Endothelial cell of umbilical vein (primary cell): Measurements from ENCODE around the gene PLIN5.

Experiments used
- CTCF ChIP-seq, 2 donors: IDR thresholded peaks; 1 replicate in 1 of 2; 2 replicates in 1 of 2; pipeline ENCODE4 v1.5.1; 2011; ENCODE audit warnings: low read length in 2 of 2, mild to moderate bottlenecking in 2 of 2, moderate library complexity in 2 of 2, control low read depth in 1 of 2, inconsistent platforms in 1 of 2, low read depth in 1 of 2; ENCODE audit not compliant: insufficient read depth in 1 of 2; ENCODE audit errors: extremely low read depth in 1 of 2
- FOS ChIP-seq: IDR thresholded peaks from 2 replicates; pipeline ENCODE4 v1.6.1; 2011; ENCODE audit warnings: mild to moderate bottlenecking, low read length, moderate library complexity, borderline replicate concordance; ENCODE audit not compliant: insufficient read depth
- JUN ChIP-seq: IDR thresholded peaks from 2 replicates; pipeline ENCODE4 v1.6.1; 2011; ENCODE audit warnings: borderline replicate concordance, low read depth; ENCODE audit not compliant: insufficient read length, insufficient read depth
- POLR2AphosphoS5 ChIP-seq: IDR thresholded peaks from 2 replicates; pipeline ENCODE4 v1.6.1; 2012; ENCODE audit warnings: low read depth, mild to moderate bottlenecking, control low read depth, low read length, moderate library complexity; ENCODE audit not compliant: insufficient read depth

GRCh38 chr19:4523306-4524110 lies 11.5 kb downstream of the PLIN5 start:
- TF ChIP-seq POLR2AphosphoS5 (no peak), CTCF (IDR thresholded peaks at IDR 0.05; ENCODE audit: extremely low read depth in 1 of 2, insufficient read depth in 1 of 2, low read depth in 1 of 2, low read length in 2 of 2) (peak; percentile 84 to 93), JUN (no peak), FOS (no peak)
